Hepatocyte (in vitro differentiated cells): ENCODE measurements around the gene ARHGAP25. TPM values are rescaled to one million over a fixed set of nuclear protein-coding genes. Genes with fewer than 3 reads are reported as not detected.

Experiments used
- DNase-seq: peaks from one replicate; pipeline ENCODE4 v3.0.0-alpha.2; 2016; ENCODE audit warnings: low spot score
- H2AFZ ChIP-seq: fragments of 200-600 bp; sonication (generic); 2 replicates; pipeline ENCODE4 v1.6.0; 2016; ENCODE audit warnings: antibody characterized with exemption, mild to moderate bottlenecking
- H3K27ac ChIP-seq: fragments of 200-600 bp; sonication (generic); 2 replicates; pipeline ENCODE4 v1.5.1; 2016; ENCODE audit warnings: mild to moderate bottlenecking
- H3K27me3 ChIP-seq: fragments of 200-600 bp; sonication (generic); 2 replicates; pipeline ENCODE4 v1.6.1; 2016
- H3K36me3 ChIP-seq: fragments of 200-600 bp; sonication (generic); replicated peaks from 2 replicates; pipeline ENCODE4 v1.5.1; 2016; ENCODE audit warnings: low read depth; ENCODE audit not compliant: insufficient read depth
- H3K4me1 ChIP-seq: fragments of 200-600 bp; sonication (generic); 2 replicates; pipeline ENCODE4 v1.5.1; 2016; ENCODE audit warnings: mild to moderate bottlenecking, moderate library complexity; ENCODE audit not compliant: insufficient read depth
- H3K4me2 ChIP-seq: fragments of 200-600 bp; sonication (generic); 2 replicates; pipeline ENCODE4 v1.6.0; 2016
- H3K4me3 ChIP-seq: fragments of 200-600 bp; sonication (generic); 2 replicates; pipeline ENCODE4 v1.5.1; 2016; ENCODE audit warnings: mild to moderate bottlenecking
- H3K79me2 ChIP-seq: fragments of 200-600 bp; sonication (generic); 2 replicates; pipeline ENCODE4 v1.6.0; 2017; ENCODE audit warnings: mild to moderate bottlenecking
- H3K9me2 ChIP-seq: fragments of 200-600 bp; sonication (generic); replicated peaks from 2 replicates; pipeline ENCODE4 v1.6.0; 2017; ENCODE audit warnings: mild to moderate bottlenecking; ENCODE audit not compliant: insufficient read depth
- H3K9me3 ChIP-seq: fragments of 200-600 bp; sonication (generic); 2 replicates; pipeline ENCODE4 v1.5.1; 2016; ENCODE audit warnings: low read depth, mild to moderate bottlenecking
- H4K20me1 ChIP-seq: fragments of 200-600 bp; sonication (generic); 2 replicates; pipeline ENCODE4 v1.6.0; 2016; ENCODE audit warnings: mild to moderate bottlenecking; ENCODE audit not compliant: insufficient read depth, poor library complexity, severe bottlenecking
- CTCF ChIP-seq: fragments of 200-600 bp; sonication (generic); IDR thresholded peaks from 2 replicates; pipeline ENCODE4 v1.5.1; 2016; ENCODE audit warnings: antibody characterized with exemption, mild to moderate bottlenecking; ENCODE audit not compliant: poor library complexity
- EZH2 ChIP-seq: fragments of 200-600 bp; sonication (generic); IDR thresholded peaks from 2 replicates; pipeline ENCODE4 v1.6.1; 2016; ENCODE audit warnings: antibody characterized with exemption, mild to moderate bottlenecking, borderline replicate concordance
- EZH2phosphoT487 ChIP-seq: fragments of 200-600 bp; sonication (generic); IDR thresholded peaks from one replicate; pipeline ENCODE4 v1.6.1; 2018; ENCODE audit warnings: antibody characterized with exemption, mild to moderate bottlenecking, low read depth, moderate library complexity; ENCODE audit not compliant: unreplicated experiment, severe bottlenecking
- WGBS: methylation state at CpG from one replicate; pipeline ENCODE4 v1.1.6; 2016; ENCODE audit warnings: low lambda C conversion rate; ENCODE audit errors: missing lambda C conversion rate; 5-methylcytosine and 5-hydroxymethylcytosine counted together
- polyA plus RNA-seq: library from polyadenylated mRNA; unstranded; fragments of >200 nt; fragmentation: Nextera tagmentation; extraction: Ambion mirVana; gene quantifications from 2 replicates; pipeline ENCODE4 v1.2.1, GENCODE V29; 2016
- total RNA-seq: library from RNA; depleted of rRNA; stranded (reverse); fragments of >200 nt; gene quantifications from 2 replicates; pipeline ENCODE4 v1.2.3, GENCODE V29; 2014

The ARHGAP25 gene
- total and polyA plus RNA-seq, 2 experiments from 2014 or later: 0.21 to 0.47 TPM

GRCh38 chr2:68770271-68771111 lies 35.9 kb downstream of the ARHGAP25 start:
- H3K9me2 ChIP-seq: no peaks in the 10 kb centered on the region
- H3K4me2 ChIP-seq: no peak overlapping the region
- H3K9me3 ChIP-seq: no peaks in the 10 kb centered on the region
- no peak overlapping the region for H3K27ac ChIP-seq
- no peaks in the 10 kb centered on the region for H3K36me3 ChIP-seq
- H4K20me1 ChIP-seq: no peaks in the 10 kb centered on the region
- TF ChIP-seq EZH2 (no peak), EZH2phosphoT487 (no peak), CTCF (no peak)
- H3K4me1 ChIP-seq: peaks cover 12% of the 10 kb centered on the region
- DNase-seq: no peak
- 85% methylated on average over 6 of the region's 6 CpGs for WGBS
- no peak overlapping the region for H3K4me3 ChIP-seq
- no peak overlapping the region for H2AFZ ChIP-seq
- H3K79me2 ChIP-seq: no peaks in the 10 kb centered on the region
- H3K27me3 ChIP-seq: no peaks in the 10 kb centered on the region

GRCh38 chr2:68771211-68771751 lies 36.7 kb downstream of the ARHGAP25 start:
- peaks cover 5% of the 10 kb centered on the region for H3K4me1 ChIP-seq
- H3K9me2 ChIP-seq: no peaks in the 10 kb centered on the region
- H2AFZ ChIP-seq: no peak overlapping the region
- no peak overlapping the region for H3K4me3 ChIP-seq
- no peaks in the 10 kb centered on the region for H3K9me3 ChIP-seq
- no peak overlapping the region for H3K27ac ChIP-seq
- no peak for TF ChIP-seq EZH2phosphoT487
- no peak for TF ChIP-seq EZH2
- TF ChIP-seq CTCF: no peak
- WGBS: 83% methylated on average over 3 of the region's 3 CpGs
- no peaks in the 10 kb centered on the region for H3K36me3 ChIP-seq
- DNase-seq: no peak
- H3K4me2 ChIP-seq: no peak overlapping the region
- no peaks in the 10 kb centered on the region for H3K27me3 ChIP-seq
- H4K20me1 ChIP-seq: no peaks in the 10 kb centered on the region
- H3K79me2 ChIP-seq: no peaks in the 10 kb centered on the region

- TF ChIP-seq EZH2: no peak
- no peak for TF ChIP-seq CTCF
- no peak for TF ChIP-seq EZH2phosphoT487
- Histone ChIP-seq H3K36me3 (no peaks in the 10 kb centered on the region), H3K9me2 (no peaks in the 10 kb centered on the region), H3K27ac (no peak overlapping the region), H3K4me3 (no peak overlapping the region), H3K27me3 (no peaks in the 10 kb centered on the region), H3K79me2 (no peaks in the 10 kb centered on the region), H3K9me3 (no peaks in the 10 kb centered on the region), H3K4me1 (no peaks in the 10 kb centered on the region), H2AFZ (no peak overlapping the region), H3K4me2 (no peak overlapping the region), H4K20me1 (no peaks in the 10 kb centered on the region)
- WGBS: 100% methylated on average over 2 of the region's 2 CpGs
- DNase-seq: no peak
Observed at GRCh38 chr2:68772109-68772508, 37.5 kb downstream of the ARHGAP25 start.
